ENCODE data around the gene MYO1D. TPM values are rescaled to one million over a fixed set of nuclear protein-coding genes. Genes with fewer than 3 reads are reported as not detected.

The MYO1D gene
- total RNA-seq, 1 donor from 2014 or later: 12.9 TPM

GRCh38 chr17:32879134-32879533 lies 2.2 kb upstream of the MYO1D start:
- H3K36me3 Mint-ChIP-seq (ENCODE audit: low read depth): no peaks in the 10 kb centered on the region
- intact Hi-C loops (cut with micrococcal nuclease): loop anchor here (10.0 kb wide), 1 partner anchor 734 kb away; the partner anchor contains the start of gene RHOT1
- peaks cover 33% of the 10 kb centered on the region for H3K4me1 Mint-ChIP-seq
- no peak overlapping the region for H3K27ac Mint-ChIP-seq
- H3K27me3 Mint-ChIP-seq: peaks cover 42% of the 10 kb centered on the region
- H3K4me3 Mint-ChIP-seq: no peak overlapping the region
- H3K9me3 Mint-ChIP-seq: no peaks in the 10 kb centered on the region
- no peak for DNase-seq

- DNase-seq: no peak
- H3K36me3 Mint-ChIP-seq (ENCODE audit: low read depth): no peaks in the 10 kb centered on the region
- no peak overlapping the region for H3K4me3 Mint-ChIP-seq
- H3K27me3 Mint-ChIP-seq: peaks cover 42% of the 10 kb centered on the region
- H3K9me3 Mint-ChIP-seq: no peaks in the 10 kb centered on the region
- intact Hi-C loops (cut with micrococcal nuclease): loop anchor here (10.0 kb wide), 1 partner anchor 733 kb away; the partner anchor contains the start of gene RHOT1
- peaks cover 30% of the 10 kb centered on the region for H3K4me1 Mint-ChIP-seq
- H3K27ac Mint-ChIP-seq: no peak overlapping the region
Observed at GRCh38 chr17:32878211-32878610, 1.3 kb upstream of the MYO1D start.

GRCh38 chr17:32877164-32877764 lies 340 bp upstream of the MYO1D start:
- Mint-ChIP-seq H3K4me1 (peaks cover 21% of the 10 kb centered on the region), H3K9me3 (no peaks in the 10 kb centered on the region), H3K36me3 (ENCODE audit: low read depth) (no peaks in the 10 kb centered on the region), H3K27me3 (peaks cover 41% of the 10 kb centered on the region), H3K27ac (peak overlapping the region; percentile 60), H3K4me3 (peak overlapping the region; percentile 72)
- intact Hi-C loops (cut with micrococcal nuclease): loop anchor here (1.0 to 10.0 kb wide), 4 partner anchors 38 to 732 kb away; partner anchors contain the start of genes CDK5R1 and RHOT1
- DNase-seq: peak; percentile 99

- H3K4me1 Mint-ChIP-seq: peaks cover 17% of the 10 kb centered on the region
- peak overlapping the region; percentile 72 for H3K27ac Mint-ChIP-seq
- H3K36me3 Mint-ChIP-seq (ENCODE audit: low read depth): no peaks in the 10 kb centered on the region
Observed at GRCh38 chr17:32875923-32876416, 954 bp downstream of the MYO1D start.

GRCh38 chr17:32875230-32875917 lies 1.6 kb downstream of the MYO1D start:
- DNase-seq: no peak
- Mint-ChIP-seq H3K4me3 (peak overlapping the region; percentile 90), H3K4me1 (peaks cover 15% of the 10 kb centered on the region), H3K27ac (no peak overlapping the region), H3K36me3 (ENCODE audit: low read depth) (no peaks in the 10 kb centered on the region), H3K27me3 (peaks cover 33% of the 10 kb centered on the region), H3K9me3 (no peaks in the 10 kb centered on the region)
- intact Hi-C loops (cut with micrococcal nuclease): loop anchor here (10.0 kb wide), 1 partner anchor 731 kb away; the partner anchor contains the start of gene RHOT1

More at GRCh38 chr17:32875923-32876416, 954 bp downstream of the MYO1D start:
- Mint-ChIP-seq H3K9me3 (no peaks in the 10 kb centered on the region), H3K4me3 (peak overlapping the region; percentile 90), H3K27me3 (peaks cover 34% of the 10 kb centered on the region)
- intact Hi-C loops (cut with micrococcal nuclease): loop anchor here (2.0 to 10.0 kb wide), 3 partner anchors 39 to 731 kb away; partner anchors contain the start of gene RHOT1
- DNase-seq: no peak

- intact Hi-C loops (cut with micrococcal nuclease): loop anchor here (10.0 kb wide), 1 partner anchor 728 kb away; the partner anchor contains the start of gene RHOT1
- Mint-ChIP-seq H3K27me3 (peaks cover 27% of the 10 kb centered on the region), H3K4me1 (peaks cover 10% of the 10 kb centered on the region), H3K36me3 (ENCODE audit: low read depth) (no peaks in the 10 kb centered on the region), H3K9me3 (no peaks in the 10 kb centered on the region), H3K4me3 (no peak overlapping the region), H3K27ac (no peak overlapping the region)
- no peak for DNase-seq
Observed at GRCh38 chr17:32873114-32873513, 3.8 kb downstream of the MYO1D start.

GRCh38 chr17:32871746-32872145 lies 5.2 kb downstream of the MYO1D start:
- intact Hi-C loops (cut with micrococcal nuclease): loop anchor here (10.0 kb wide), 1 partner anchor 727 kb away; the partner anchor contains the start of gene RHOT1
- DNase-seq: no peak
- Mint-ChIP-seq H3K4me1 (peaks cover 5% of the 10 kb centered on the region), H3K9me3 (no peaks in the 10 kb centered on the region), H3K36me3 (ENCODE audit: low read depth) (no peaks in the 10 kb centered on the region), H3K4me3 (no peak overlapping the region), H3K27me3 (peaks cover 27% of the 10 kb centered on the region), H3K27ac (no peak overlapping the region)

GRCh38 chr17:32870969-32871368 lies 6.0 kb downstream of the MYO1D start:
- intact Hi-C loops (cut with micrococcal nuclease): loop anchor here (10.0 kb wide), 1 partner anchor 726 kb away; the partner anchor contains the start of gene RHOT1
- H3K9me3 Mint-ChIP-seq: no peaks in the 10 kb centered on the region
- H3K36me3 Mint-ChIP-seq (ENCODE audit: low read depth): no peaks in the 10 kb centered on the region
- H3K27me3 Mint-ChIP-seq: peaks cover 28% of the 10 kb centered on the region
- no peak for DNase-seq
- peaks cover 2% of the 10 kb centered on the region for H3K4me1 Mint-ChIP-seq
- no peak overlapping the region for H3K27ac Mint-ChIP-seq
- no peak overlapping the region for H3K4me3 Mint-ChIP-seq

GRCh38 chr17:32870027-32870670 lies 6.8 kb downstream of the MYO1D start:
- Mint-ChIP-seq H3K4me3 (no peak overlapping the region), H3K27me3 (peaks cover 24% of the 10 kb centered on the region), H3K27ac (no peak overlapping the region), H3K36me3 (ENCODE audit: low read depth) (no peaks in the 10 kb centered on the region), H3K9me3 (no peaks in the 10 kb centered on the region), H3K4me1 (no peaks in the 10 kb centered on the region)
- DNase-seq: no peak
- intact Hi-C loops (cut with micrococcal nuclease): loop anchor here (10.0 kb wide), 1 partner anchor 725 kb away; the partner anchor contains the start of gene RHOT1

- Mint-ChIP-seq H3K4me3 (no peak overlapping the region), H3K27me3 (peaks cover 22% of the 10 kb centered on the region), H3K4me1 (no peaks in the 10 kb centered on the region), H3K36me3 (ENCODE audit: low read depth) (no peaks in the 10 kb centered on the region), H3K9me3 (no peaks in the 10 kb centered on the region), H3K27ac (no peak overlapping the region)
- DNase-seq: no peak
- intact Hi-C loops (cut with micrococcal nuclease): loop anchor here (10.0 kb wide), 1 partner anchor 725 kb away; the partner anchor contains the start of gene RHOT1
Observed at GRCh38 chr17:32869345-32870026, 7.4 kb downstream of the MYO1D start.

GRCh38 chr17:32865141-32865540 lies 11.8 kb downstream of the MYO1D start:
- Mint-ChIP-seq H3K9me3 (no peaks in the 10 kb centered on the region), H3K4me3 (no peak overlapping the region), H3K36me3 (ENCODE audit: low read depth) (no peaks in the 10 kb centered on the region), H3K27ac (no peak overlapping the region), H3K4me1 (peaks cover under 1% of the 10 kb centered on the region), H3K27me3 (peaks cover 13% of the 10 kb centered on the region)
- DNase-seq: no peak
- intact Hi-C loops (cut with micrococcal nuclease): no loop called here

GRCh38 chr17:32863559-32863958 lies 13.4 kb downstream of the MYO1D start:
- Mint-ChIP-seq H3K36me3 (ENCODE audit: low read depth) (no peaks in the 10 kb centered on the region), H3K27me3 (peaks cover 13% of the 10 kb centered on the region), H3K27ac (no peak overlapping the region), H3K4me3 (no peak overlapping the region), H3K4me1 (peaks cover 3% of the 10 kb centered on the region), H3K9me3 (no peaks in the 10 kb centered on the region)
- intact Hi-C loops (cut with micrococcal nuclease): loop anchor here (5.0 kb wide), 1 partner anchor 36 kb away; no protein-coding TSS in a partner anchor
- no peak for DNase-seq

- Mint-ChIP-seq H3K4me3 (no peak overlapping the region), H3K9me3 (no peaks in the 10 kb centered on the region), H3K36me3 (ENCODE audit: low read depth) (no peaks in the 10 kb centered on the region), H3K4me1 (peaks cover 3% of the 10 kb centered on the region), H3K27ac (no peak overlapping the region), H3K27me3 (peaks cover 10% of the 10 kb centered on the region)
- intact Hi-C loops (cut with micrococcal nuclease): loop anchor here (5.0 kb wide), 1 partner anchor 36 kb away; no protein-coding TSS in a partner anchor
- no peak for DNase-seq
Observed at GRCh38 chr17:32862940-32863339, 14.0 kb downstream of the MYO1D start.

Measured in activated CD4-positive, alpha-beta T cell treated with anti-CD3 and anti-CD28 coated beads, Interleukin-2, amount 10 ng/mL, durations not matched to agents 24 days and 14 days (primary cell).